ENCODE results near the gene C22orf23. TPM values are rescaled to one million over a fixed set of nuclear protein-coding genes. Genes with fewer than 3 reads are reported as not detected.

Gene C22orf23
- total RNA-seq (not detected), total RNA-seq (0 to 0.46 (median 0.05) reads per million in 172 experiments)
- 0.25 TPM for polyA plus RNA-seq (2013, experiment 1 of 2)
- polyA plus RNA-seq (2013, experiment 2 of 2) = 0.45 TPM

DNA sequence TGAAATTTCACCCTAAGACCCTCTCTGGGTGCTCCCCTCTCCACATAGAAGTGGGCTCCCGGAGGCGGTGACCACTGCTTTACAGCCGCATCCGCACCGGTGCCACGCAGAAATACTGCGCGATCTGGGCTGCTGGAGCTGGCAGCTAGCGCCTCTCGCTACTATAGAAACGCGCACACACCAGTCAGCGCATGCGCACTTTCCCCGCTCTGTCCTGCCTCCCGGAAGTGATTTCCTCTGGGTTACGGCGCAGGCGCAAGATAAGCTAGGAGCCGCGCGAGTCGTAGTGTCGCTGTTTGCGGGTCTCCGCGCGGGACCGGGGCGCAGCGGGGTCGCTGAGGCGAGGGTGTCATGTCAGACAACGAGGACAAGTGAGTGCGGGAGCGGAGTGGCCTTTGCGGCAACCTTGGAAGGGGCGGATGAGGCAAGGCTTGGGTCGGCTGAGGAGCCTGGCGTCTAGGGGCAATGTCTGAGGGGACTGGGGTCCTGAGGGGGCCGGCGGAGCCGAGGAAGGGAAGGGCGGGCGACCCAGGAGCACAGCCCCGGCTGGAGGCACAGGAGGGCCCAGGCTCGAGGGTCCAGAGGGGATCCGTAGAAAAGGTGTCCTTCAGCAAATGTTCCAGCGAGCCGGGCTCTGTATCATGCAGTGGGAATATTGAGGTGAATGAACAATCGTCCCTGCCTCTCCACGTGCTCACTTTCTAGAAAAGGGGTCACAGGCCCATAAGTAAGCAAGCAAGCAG is at the start of gene C22orf23, which contains the start of gene POLR2F:
TSS of gene C22orf23 (minus strand) at position 165 of the 743 bp plus-strand sequence. CDS start 452 bp downstream, outside the sequence.
TSS of gene POLR2F (plus strand) at position 263 of the 743 bp plus-strand sequence. CDS start at position 352, 89 bp downstream.
- H3K9me3 ChIP-seq (ENCODE audit: control insufficient read depth in 1 of 2, insufficient read depth in 1 of 2, low read length in 2 of 2) = no peaks in the 10 kb centered on the region
- H3K36me3 Mint-ChIP-seq (ENCODE audit: low read depth) = peaks cover 42% of the 10 kb centered on the region
- peaks cover 5 to 7% of the 10 kb centered on the region in 2 experiments for H3K27me3 ChIP-seq (ENCODE audit: control insufficient read depth in 1 of 2, insufficient read depth in 2 of 2, low read length in 2 of 2)
- H3K4me3 Mint-ChIP-seq = peak within 1 kb of the TSS; percentile 100
- TF ChIP-seq, protein P1, sequence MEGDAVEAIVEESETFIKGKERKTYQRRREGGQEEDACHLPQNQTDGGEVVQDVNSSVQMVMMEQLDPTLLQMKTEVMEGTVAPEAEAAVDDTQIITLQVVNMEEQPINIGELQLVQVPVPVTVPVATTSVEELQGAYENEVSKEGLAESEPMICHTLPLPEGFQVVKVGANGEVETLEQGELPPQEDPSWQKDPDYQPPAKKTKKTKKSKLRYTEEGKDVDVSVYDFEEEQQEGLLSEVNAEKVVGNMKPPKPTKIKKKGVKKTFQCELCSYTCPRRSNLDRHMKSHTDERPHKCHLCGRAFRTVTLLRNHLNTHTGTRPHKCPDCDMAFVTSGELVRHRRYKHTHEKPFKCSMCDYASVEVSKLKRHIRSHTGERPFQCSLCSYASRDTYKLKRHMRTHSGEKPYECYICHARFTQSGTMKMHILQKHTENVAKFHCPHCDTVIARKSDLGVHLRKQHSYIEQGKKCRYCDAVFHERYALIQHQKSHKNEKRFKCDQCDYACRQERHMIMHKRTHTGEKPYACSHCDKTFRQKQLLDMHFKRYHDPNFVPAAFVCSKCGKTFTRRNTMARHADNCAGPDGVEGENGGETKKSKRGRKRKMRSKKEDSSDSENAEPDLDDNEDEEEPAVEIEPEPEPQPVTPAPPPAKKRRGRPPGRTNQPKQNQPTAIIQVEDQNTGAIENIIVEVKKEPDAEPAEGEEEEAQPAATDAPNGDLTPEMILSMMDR (IDR thresholded peaks at IDR 0.05) = no peak
- peak within 1 kb of the TSS; percentile 11 to 41 for H3K27ac ChIP-seq (ENCODE audit: low read depth in 1 of 2, low read length in 2 of 2)
- H3K4me1 Mint-ChIP-seq (ENCODE audit: low read depth) = peaks cover 50% of the 10 kb centered on the region
- peak within 1 kb of the TSS; percentile 95 for H3K4me3 ChIP-seq (ENCODE audit: low read length)
- intact Hi-C loops (cut with DNase I, micrococcal nuclease) = loop anchor here in 1 of 2 experiments (5.0 kb wide), 3 partner anchors 46 to 146 kb away; partner anchors contain the start of genes EIF3L, GCAT and MICALL1
- H3K9me3 Mint-ChIP-seq = no peaks in the 10 kb centered on the region
- DNase-seq (peak; percentile 91 to 99 (median 96)), ATAC-seq (ENCODE audit: poor library complexity) (peak; percentile 96)
- peaks cover 19% of the 10 kb centered on the region for H3K27me3 Mint-ChIP-seq
- POLR2A ChIA-PET = interaction anchor here (0.6 to 1.4 kb wide), 12 partner anchors 9 to 267 kb away, joined by 3 to 10 read pairs (median 3); partner anchors contain the start of genes ANKRD54, GCAT, MICALL1 and NOL12
- H3K27ac Mint-ChIP-seq = peak within 1 kb of the TSS; percentile 92
- peaks cover 18% of the 10 kb centered on the region for H3K36me3 ChIP-seq (ENCODE audit: insufficient read depth, low read length)
- peaks cover 25% of the 10 kb centered on the region for H3K4me1 ChIP-seq (ENCODE audit: insufficient read depth, low read length)
- CTCF ChIA-PET = interaction anchor here (0.6 to 1.7 kb wide), 4 partner anchors 12 to 544 kb away, joined by 4 to 7 read pairs (median 5); no protein-coding TSS in a partner anchor

DNA sequence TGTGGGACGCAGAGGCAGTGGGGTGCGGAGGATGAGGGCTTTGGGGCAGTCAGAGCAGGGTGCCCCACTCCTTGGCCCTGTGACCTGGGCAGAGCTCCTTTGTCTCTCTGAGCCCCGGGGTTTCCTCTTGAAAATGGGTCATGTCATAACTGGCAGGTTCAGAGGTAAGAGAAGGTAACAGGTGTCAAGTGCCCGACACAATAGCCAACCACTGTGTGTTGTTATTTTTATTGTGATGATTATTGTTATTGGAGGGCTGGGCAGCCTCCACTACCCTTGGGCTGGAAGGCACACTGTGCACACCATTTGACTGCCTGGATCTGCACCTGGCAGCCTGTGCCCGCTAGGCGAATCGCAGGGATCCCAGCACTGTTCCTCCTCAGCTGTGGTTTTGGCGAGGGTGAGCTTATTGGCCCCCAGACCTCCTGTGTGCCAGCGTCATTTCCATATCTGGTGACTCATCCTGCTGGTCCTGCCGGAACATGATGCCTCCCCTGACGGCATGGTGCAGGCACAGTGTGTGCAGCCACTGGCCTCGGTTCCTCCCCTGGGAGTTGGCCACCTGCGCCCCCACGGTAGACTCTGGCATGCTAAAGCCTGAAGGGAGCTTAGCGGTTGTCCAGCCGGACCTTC is 46.4 kb upstream of the C22orf23 start:
- Mint-ChIP-seq H3K27me3 (no peaks in the 10 kb centered on the region), H3K27ac (no peak overlapping the region), H3K4me3 (no peak overlapping the region), H3K9me3 (no peaks in the 10 kb centered on the region), H3K4me1 (ENCODE audit: low read depth) (no peaks in the 10 kb centered on the region), H3K36me3 (ENCODE audit: low read depth) (no peaks in the 10 kb centered on the region)
- Histone ChIP-seq H3K9me3 (ENCODE audit: control insufficient read depth in 1 of 2, insufficient read depth in 1 of 2, low read length in 2 of 2) (no peaks in the 10 kb centered on the region), H3K36me3 (ENCODE audit: insufficient read depth, low read length) (no peaks in the 10 kb centered on the region), H3K4me3 (ENCODE audit: low read length) (no peak overlapping the region), H3K4me1 (ENCODE audit: insufficient read depth, low read length) (peaks cover 3% of the 10 kb centered on the region), H3K27me3 (ENCODE audit: control insufficient read depth in 1 of 2, insufficient read depth in 2 of 2, low read length in 2 of 2) (no peaks in the 10 kb centered on the region), H3K27ac (ENCODE audit: low read depth in 1 of 2, low read length in 2 of 2) (no peak overlapping the region)
- CTCF ChIA-PET = no interaction called here
- ATAC-seq (ENCODE audit: poor library complexity) = no peak
- peak in 1 of 14 experiments; percentile 30 for DNase-seq
- intact Hi-C loops (cut with DNase I, micrococcal nuclease) = no loop called here
- TF ChIP-seq, protein P1 (IDR thresholded peaks at IDR 0.05) = no peak
- POLR2A ChIA-PET = no interaction called here

DNA sequence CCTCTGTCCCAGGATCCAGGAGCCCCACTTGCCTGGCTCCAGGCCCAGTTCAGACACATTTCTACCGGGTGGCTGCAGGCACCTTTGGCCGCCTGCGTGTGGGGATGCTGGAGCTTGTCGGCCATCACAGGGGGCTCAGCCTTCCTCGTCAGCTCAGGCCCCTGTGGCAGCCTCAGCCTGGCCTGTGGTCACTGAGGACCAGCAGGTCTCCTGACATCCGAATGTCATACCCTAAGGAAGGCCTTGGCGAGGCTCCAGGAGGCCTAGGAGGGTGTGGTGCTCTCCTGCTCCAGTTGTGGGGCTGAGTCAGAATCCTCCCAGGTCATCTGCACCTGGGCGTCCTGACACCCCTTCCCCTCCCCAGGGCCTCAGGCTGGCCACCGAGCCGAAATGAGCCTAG is 45.8 kb upstream of the C22orf23 start:
- Histone ChIP-seq H3K27ac (ENCODE audit: low read depth in 1 of 2, low read length in 2 of 2) (no peak overlapping the region), H3K4me1 (ENCODE audit: insufficient read depth, low read length) (peaks cover 3% of the 10 kb centered on the region), H3K36me3 (ENCODE audit: insufficient read depth, low read length) (no peaks in the 10 kb centered on the region), H3K27me3 (ENCODE audit: control insufficient read depth in 1 of 2, insufficient read depth in 2 of 2, low read length in 2 of 2) (no peaks in the 10 kb centered on the region), H3K9me3 (ENCODE audit: control insufficient read depth in 1 of 2, insufficient read depth in 1 of 2, low read length in 2 of 2) (no peaks in the 10 kb centered on the region), H3K4me3 (ENCODE audit: low read length) (no peak overlapping the region)
- no peaks in the 10 kb centered on the region for H3K36me3 Mint-ChIP-seq (ENCODE audit: low read depth)
- TF ChIP-seq, protein P1 (IDR thresholded peaks at IDR 0.05) = no peak
- CTCF ChIA-PET = no interaction called here
- DNase-seq (no peak), ATAC-seq (ENCODE audit: poor library complexity) (no peak)
- POLR2A ChIA-PET = no interaction called here
- intact Hi-C loops (cut with DNase I, micrococcal nuclease) = no loop called here
- H3K27ac Mint-ChIP-seq = no peak overlapping the region
- no peaks in the 10 kb centered on the region for H3K9me3 Mint-ChIP-seq
- H3K27me3 Mint-ChIP-seq = no peaks in the 10 kb centered on the region
- H3K4me1 Mint-ChIP-seq (ENCODE audit: low read depth) = no peaks in the 10 kb centered on the region
- H3K4me3 Mint-ChIP-seq = no peak overlapping the region
